KMS-11 (cell line): ENCODE results near the gene ARHGEF40.
A peak's percentile ranks its signal among the peaks of the same experiment; 100 is the strongest.

ENCODE experiments used
- H2AFZ ChIP-seq: fragments of 200-600 bp; sonication (generic); 2 replicates; pipeline ENCODE4 v1.6.1; 2016; ENCODE audit warnings: antibody characterized with exemption, mixed run types, low read depth
- H3K27ac ChIP-seq: fragments of 200-600 bp; sonication (generic); 2 replicates; pipeline ENCODE4 v1.6.1; 2016; ENCODE audit warnings: mild to moderate bottlenecking, mixed run types
- H3K27me3 ChIP-seq: fragments of 200-600 bp; sonication (generic); 2 replicates; pipeline ENCODE4 v1.6.1; 2017; ENCODE audit warnings: mild to moderate bottlenecking, low read depth, mixed run types, moderate library complexity; ENCODE audit not compliant: insufficient read depth
- H3K36me3 ChIP-seq: fragments of 200-600 bp; sonication (generic); 2 replicates; pipeline ENCODE4 v1.6.1; 2017; ENCODE audit warnings: mild to moderate bottlenecking, mixed run types; ENCODE audit not compliant: insufficient read depth
- H3K4me1 ChIP-seq: fragments of 200-600 bp; sonication (generic); 2 replicates; pipeline ENCODE4 v1.6.1; 2016; ENCODE audit warnings: mild to moderate bottlenecking, low read depth, mixed run types; ENCODE audit not compliant: poor library complexity, severe bottlenecking
- H3K4me2 ChIP-seq: fragments of 200-600 bp; sonication (generic); 2 replicates; pipeline ENCODE4 v1.7.0; 2016; ENCODE audit warnings: mild to moderate bottlenecking, mixed run types
- H3K4me3 ChIP-seq: fragments of 200-600 bp; sonication (generic); IDR thresholded peaks from 2 replicates; pipeline ENCODE4 v1.6.1; 2017; ENCODE audit warnings: low read depth, low read length, mixed read lengths; ENCODE audit not compliant: insufficient read depth
- H3K79me2 ChIP-seq: fragments of 200-600 bp; sonication (generic); 2 replicates; pipeline ENCODE4 v1.6.1; 2016; ENCODE audit warnings: low read depth, mixed run types; ENCODE audit not compliant: insufficient read depth
- H3K9ac ChIP-seq: fragments of 200-600 bp; sonication (generic); 2 replicates; pipeline ENCODE4 v1.6.1; 2016; ENCODE audit warnings: mild to moderate bottlenecking, mixed run types
- H4K20me1 ChIP-seq: fragments of 200-600 bp; sonication (generic); 2 replicates; pipeline ENCODE4 v1.6.1; 2016; ENCODE audit warnings: mild to moderate bottlenecking, mixed run types; ENCODE audit not compliant: insufficient read depth
- CTCF ChIP-seq: fragments of 200-600 bp; sonication (generic); conservative IDR thresholded peaks from 2 replicates; pipeline ENCODE4 v1.6.1; 2017; ENCODE audit warnings: low read depth, mild to moderate bottlenecking, antibody characterized with exemption, low read length, moderate library complexity, mixed read lengths

Gene ARHGEF40

GRCh38 chr14:21105095-21105494 lies 35.0 kb downstream of the ARHGEF40 start:
- H3K79me2 ChIP-seq, result no peaks in the 10 kb centered on the region
- TF ChIP-seq CTCF, result no peak
- H3K36me3 ChIP-seq, result no peaks in the 10 kb centered on the region
- H3K4me3 ChIP-seq, result no peak overlapping the region
- H3K27ac ChIP-seq, result peak overlapping the region; percentile 99; the same call in 1 of the 2 replicates
- no peaks in the 10 kb centered on the region for H3K27me3 ChIP-seq
- no peak overlapping the region for H2AFZ ChIP-seq
- H4K20me1 ChIP-seq, result no peaks in the 10 kb centered on the region
- H3K9ac ChIP-seq, result no peak overlapping the region
- peaks cover 66% of the 10 kb centered on the region for H3K4me1 ChIP-seq
- H3K4me2 ChIP-seq, result peak overlapping the region; percentile 52; the same call in 1 of the 2 replicates

DNA sequence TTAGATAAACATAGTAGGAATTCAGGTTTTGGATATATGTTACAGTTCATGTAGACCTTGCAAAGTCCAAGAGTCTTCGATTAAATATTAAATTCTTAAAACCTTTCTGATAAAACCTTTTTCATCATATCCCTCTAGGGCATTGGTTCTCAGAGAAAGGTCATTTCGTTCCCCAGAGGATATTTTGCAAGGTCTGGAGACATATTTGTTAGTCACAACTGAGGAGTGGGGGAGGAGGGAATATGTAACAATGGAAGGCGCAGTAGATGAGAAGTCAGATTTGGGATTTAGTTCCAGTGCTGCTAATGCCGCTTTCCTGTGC lies 36.0 kb downstream of the ARHGEF40 start:
- peak overlapping the region; percentile 40; the same call in 1 of the 2 replicates for H3K27ac ChIP-seq
- peak overlapping the region; percentile 56 for H2AFZ ChIP-seq
- peak overlapping the region; percentile 51 for H3K4me2 ChIP-seq
- peaks cover 76% of the 10 kb centered on the region for H3K4me1 ChIP-seq
- no peak overlapping the region for H3K9ac ChIP-seq
- no peaks in the 10 kb centered on the region for H3K27me3 ChIP-seq
- H3K4me3 ChIP-seq, result no peak overlapping the region
- no peak for TF ChIP-seq CTCF
- no peaks in the 10 kb centered on the region for H3K79me2 ChIP-seq
- no peaks in the 10 kb centered on the region for H3K36me3 ChIP-seq
- no peaks in the 10 kb centered on the region for H4K20me1 ChIP-seq

DNA sequence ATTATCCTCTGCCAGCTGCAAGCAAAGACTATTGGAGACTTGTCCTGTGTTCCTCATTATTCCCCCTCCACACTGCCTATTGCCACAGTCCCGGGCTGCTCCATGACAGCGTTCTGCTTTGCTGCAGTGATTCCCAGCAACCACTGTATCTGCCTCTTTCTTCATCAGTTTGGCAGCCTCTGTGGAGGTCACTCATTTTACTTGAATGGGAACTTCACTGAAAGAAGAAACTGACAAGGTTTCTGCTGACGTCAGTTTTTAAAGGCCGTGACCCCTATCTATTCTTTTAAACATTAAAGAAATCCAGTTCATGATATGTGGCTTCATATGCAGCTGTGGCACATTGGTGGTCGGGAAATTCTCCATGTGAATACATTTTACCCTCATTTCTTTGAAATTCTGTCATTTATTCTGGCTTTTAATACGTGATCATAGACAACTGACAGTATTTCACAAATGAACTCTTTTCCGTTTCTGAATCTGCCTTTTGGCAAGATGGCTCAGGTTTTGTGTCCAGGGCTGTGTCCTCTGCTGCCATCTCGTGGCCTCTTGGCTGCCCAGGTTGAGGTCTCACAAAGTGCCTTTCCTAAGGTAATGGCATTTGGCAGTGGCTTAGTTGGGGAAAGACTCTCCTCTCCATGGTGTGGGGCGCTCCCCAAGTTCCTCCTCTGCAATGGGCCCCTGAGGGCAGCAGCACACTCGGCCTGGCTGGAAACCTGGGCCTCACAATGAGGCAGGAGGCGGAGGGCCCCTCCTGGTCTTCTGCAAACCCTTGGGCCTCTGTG lies 36.6 kb downstream of the ARHGEF40 start:
- Histone ChIP-seq H3K27me3 (no peaks in the 10 kb centered on the region), H4K20me1 (no peaks in the 10 kb centered on the region), H3K79me2 (no peaks in the 10 kb centered on the region), H3K4me2 (peak overlapping the region; percentile 51), H3K36me3 (no peaks in the 10 kb centered on the region), H3K9ac (no peak overlapping the region; the same call in 1 of the 2 replicates), H3K27ac (peak overlapping the region; percentile 40), H3K4me3 (no peak overlapping the region), H3K4me1 (peaks cover 78% of the 10 kb centered on the region), H2AFZ (peak overlapping the region; percentile 56)
- TF ChIP-seq CTCF, result peak; percentile 77

- H2AFZ ChIP-seq, result peak overlapping the region; percentile 56
- peaks cover 74% of the 10 kb centered on the region for H3K4me1 ChIP-seq
- no peak for TF ChIP-seq CTCF
- no peak overlapping the region for H3K9ac ChIP-seq
- peak overlapping the region; percentile 51; the same call in 1 of the 2 replicates for H3K4me2 ChIP-seq
- H3K27ac ChIP-seq, result peak overlapping the region; percentile 40; the same call in 1 of the 2 replicates
- no peaks in the 10 kb centered on the region for H3K36me3 ChIP-seq
- no peaks in the 10 kb centered on the region for H3K79me2 ChIP-seq
- no peaks in the 10 kb centered on the region for H4K20me1 ChIP-seq
- H3K27me3 ChIP-seq, result no peaks in the 10 kb centered on the region
- H3K4me3 ChIP-seq, result no peak overlapping the region
Observed at GRCh38 chr14:21107283-21107800, 37.2 kb downstream of the ARHGEF40 start.
